ENCODE measurements around the gene STK17A. TPM values are rescaled to one million over a fixed set of nuclear protein-coding genes. Genes with fewer than 3 reads are reported as not detected.
A peak's percentile ranks its signal among the peaks of the same experiment; 100 is the strongest.

The STK17A gene
- total RNA-seq = 74.0 TPM
- 64.3 TPM for polyA plus RNA-seq
- long read RNA-seq, donor 1, transcript STK17A-201 (7 exons, 3,368 nt) = major isoform, 6 of 14 reads
- long read RNA-seq, donor 1, partial matches to known transcripts = 8 of 14 reads
- long read RNA-seq, donor 1, other reads (novel, unspliced or antisense) = 0 of 14 reads
- long read RNA-seq, donor 2 = 0 reads
- long read RNA-seq, donor 3, transcript STK17A-201 (7 exons, 3,368 nt) = major isoform, 30 of 69 reads
- long read RNA-seq, donor 3, partial matches to known transcripts = 37 of 69 reads
- long read RNA-seq, donor 3, other reads (novel, unspliced or antisense) = 0 of 69 reads
- long read RNA-seq, donor 4, transcript STK17A-201 (7 exons, 3,368 nt) = major isoform, 21 of 36 reads
- long read RNA-seq, donor 4, partial matches to known transcripts = 13 of 36 reads
- long read RNA-seq, donor 4, other reads (novel, unspliced or antisense) = 0 of 36 reads
- long read RNA-seq, donor 5, transcript STK17A-203 (2 exons, 2,267 nt) = minor isoform, 10 of 300 reads
- long read RNA-seq, donor 5, transcript STK17A-201 (7 exons, 3,368 nt) = major isoform, 62 of 300 reads
- long read RNA-seq, donor 5, partial matches to known transcripts = 179 of 300 reads
- long read RNA-seq, donor 5, other reads (novel, unspliced or antisense) = 49 of 300 reads
- long read RNA-seq, donor 6, transcript STK17A-201 (7 exons, 3,368 nt) = major isoform, 25 of 51 reads
- long read RNA-seq, donor 6, transcript STK17A-203 (2 exons, 2,267 nt) = minor isoform, 5 of 51 reads
- long read RNA-seq, donor 6, partial matches to known transcripts = 21 of 51 reads
- long read RNA-seq, donor 6, other reads (novel, unspliced or antisense) = 0 of 51 reads
- long read RNA-seq, donor 7, transcript STK17A-201 (7 exons, 3,368 nt) = major isoform, 52 of 228 reads
- long read RNA-seq, donor 7, partial matches to known transcripts = 155 of 228 reads
- long read RNA-seq, donor 7, other reads (novel, unspliced or antisense) = 17 of 228 reads
- long read RNA-seq, donor 8, transcript STK17A-201 (7 exons, 3,368 nt) = major isoform, 13 of 23 reads
- long read RNA-seq, donor 8, partial matches to known transcripts = 0 of 23 reads
- long read RNA-seq, donor 8, other reads (novel, unspliced or antisense) = 8 of 23 reads
- long read RNA-seq, donor 9, transcript STK17A-201 (7 exons, 3,368 nt) = major isoform, 17 of 25 reads
- long read RNA-seq, donor 9, partial matches to known transcripts = 7 of 25 reads
- long read RNA-seq, donor 9, other reads (novel, unspliced or antisense) = 0 of 25 reads
- long read RNA-seq, donor 10, transcript STK17A-201 (7 exons, 3,368 nt) = major isoform, 14 of 24 reads
- long read RNA-seq, donor 10, partial matches to known transcripts = 10 of 24 reads
- long read RNA-seq, donor 10, other reads (novel, unspliced or antisense) = 0 of 24 reads

GRCh38 chr7:43582503-43583423 is at the start of gene STK17A:
STK17A (plus strand) TSS chr7:43583108; CDS start chr7:43583244, 136 bp downstream.
- no peaks in the 10 kb centered on the region for H3K36me3 ChIP-seq (ENCODE audit: control insufficient read depth in 2 of 2, insufficient read depth in 2 of 2, low read length in 1 of 2)
- 2% methylated on average over 83 of the region's 83 CpGs for WGBS
- peaks cover 6 to 14% of the 10 kb centered on the region in 2 donors for H3K4me1 ChIP-seq (ENCODE audit: control insufficient read depth in 2 of 2, insufficient read depth in 2 of 2, low read length in 2 of 2)
- no peaks in the 10 kb centered on the region for H3K9me3 ChIP-seq (ENCODE audit: control insufficient read depth in 2 of 2, insufficient read depth in 1 of 2, low read length in 1 of 2)
- peak within 1 kb of the TSS; percentile 81 to 85 for H3K4me3 ChIP-seq (ENCODE audit: low read length in 2 of 2)
- H3K27me3 ChIP-seq (ENCODE audit: control insufficient read depth in 2 of 2, insufficient read depth in 1 of 2, low read length in 1 of 2) = no peaks in the 10 kb centered on the region
- peak; percentile 71 to 95 (median 91) for DNase-seq (ENCODE audit: low read depth in 6 of 9, low spot score in 9 of 9)
- peak within 1 kb of the TSS; percentile 93 to 97 for H3K27ac ChIP-seq (ENCODE audit: low read depth in 1 of 2, low read length in 1 of 2)

- Histone ChIP-seq H3K4me1 (ENCODE audit: control insufficient read depth in 2 of 2, insufficient read depth in 2 of 2, low read length in 2 of 2) (no peaks in the 10 kb centered on the region), H3K36me3 (ENCODE audit: control insufficient read depth in 2 of 2, insufficient read depth in 2 of 2, low read length in 1 of 2) (no peaks in the 10 kb centered on the region), H3K9me3 (ENCODE audit: control insufficient read depth in 2 of 2, insufficient read depth in 1 of 2, low read length in 1 of 2) (no peaks in the 10 kb centered on the region), H3K27me3 (ENCODE audit: control insufficient read depth in 2 of 2, insufficient read depth in 1 of 2, low read length in 1 of 2) (no peaks in the 10 kb centered on the region), H3K4me3 (ENCODE audit: low read length in 2 of 2) (no peak overlapping the region), H3K27ac (ENCODE audit: low read depth in 1 of 2, low read length in 1 of 2) (no peak overlapping the region)
- 92% methylated on average over 6 of the region's 6 CpGs for WGBS
- no peak for DNase-seq (ENCODE audit: low read depth in 6 of 9, low spot score in 9 of 9)
Observed at GRCh38 chr7:43533801-43534479, 49.0 kb upstream of the STK17A start.

- H3K36me3 ChIP-seq (ENCODE audit: control insufficient read depth in 2 of 2, insufficient read depth in 2 of 2, low read length in 1 of 2) = no peaks in the 10 kb centered on the region
- no peak overlapping the region for H3K4me3 ChIP-seq (ENCODE audit: low read length in 2 of 2)
- no peaks in the 10 kb centered on the region for H3K4me1 ChIP-seq (ENCODE audit: control insufficient read depth in 2 of 2, insufficient read depth in 2 of 2, low read length in 2 of 2)
- WGBS = 96% methylated on average over 4 of the region's 4 CpGs
- DNase-seq (ENCODE audit: low read depth in 6 of 9, low spot score in 9 of 9) = no peak
- H3K27me3 ChIP-seq (ENCODE audit: control insufficient read depth in 2 of 2, insufficient read depth in 1 of 2, low read length in 1 of 2) = no peaks in the 10 kb centered on the region
- no peak overlapping the region for H3K27ac ChIP-seq (ENCODE audit: low read depth in 1 of 2, low read length in 1 of 2)
- H3K9me3 ChIP-seq (ENCODE audit: control insufficient read depth in 2 of 2, insufficient read depth in 1 of 2, low read length in 1 of 2) = no peaks in the 10 kb centered on the region
Observed at GRCh38 chr7:43535031-43535451, 47.9 kb upstream of the STK17A start.

GRCh38 chr7:43535810-43536585 is 46.9 kb upstream of the STK17A start:
- Histone ChIP-seq H3K4me3 (ENCODE audit: low read length in 2 of 2) (no peak overlapping the region), H3K27me3 (ENCODE audit: control insufficient read depth in 2 of 2, insufficient read depth in 1 of 2, low read length in 1 of 2) (no peaks in the 10 kb centered on the region), H3K27ac (ENCODE audit: low read depth in 1 of 2, low read length in 1 of 2) (no peak overlapping the region), H3K4me1 (ENCODE audit: control insufficient read depth in 2 of 2, insufficient read depth in 2 of 2, low read length in 2 of 2) (no peaks in the 10 kb centered on the region), H3K36me3 (ENCODE audit: control insufficient read depth in 2 of 2, insufficient read depth in 2 of 2, low read length in 1 of 2) (no peaks in the 10 kb centered on the region), H3K9me3 (ENCODE audit: control insufficient read depth in 2 of 2, insufficient read depth in 1 of 2, low read length in 1 of 2) (no peaks in the 10 kb centered on the region)
- no peak for DNase-seq (ENCODE audit: low read depth in 6 of 9, low spot score in 9 of 9)
- WGBS = 92% methylated on average over 6 of the region's 6 CpGs

- Histone ChIP-seq H3K36me3 (ENCODE audit: control insufficient read depth in 2 of 2, insufficient read depth in 2 of 2, low read length in 1 of 2) (no peaks in the 10 kb centered on the region), H3K27ac (ENCODE audit: low read depth in 1 of 2, low read length in 1 of 2) (no peak overlapping the region), H3K4me1 (ENCODE audit: control insufficient read depth in 2 of 2, insufficient read depth in 2 of 2, low read length in 2 of 2) (no peaks in the 10 kb centered on the region), H3K9me3 (ENCODE audit: control insufficient read depth in 2 of 2, insufficient read depth in 1 of 2, low read length in 1 of 2) (no peaks in the 10 kb centered on the region), H3K27me3 (ENCODE audit: control insufficient read depth in 2 of 2, insufficient read depth in 1 of 2, low read length in 1 of 2) (no peaks in the 10 kb centered on the region), H3K4me3 (ENCODE audit: low read length in 2 of 2) (no peak overlapping the region)
- 94% methylated on average over 15 of the region's 15 CpGs for WGBS
- no peak for DNase-seq (ENCODE audit: low read depth in 6 of 9, low spot score in 9 of 9)
Observed at GRCh38 chr7:43536773-43537172, 46.1 kb upstream of the STK17A start.

- no peak for DNase-seq (ENCODE audit: low read depth in 6 of 9, low spot score in 9 of 9)
- Histone ChIP-seq H3K36me3 (ENCODE audit: control insufficient read depth in 2 of 2, insufficient read depth in 2 of 2, low read length in 1 of 2) (no peaks in the 10 kb centered on the region), H3K4me1 (ENCODE audit: control insufficient read depth in 2 of 2, insufficient read depth in 2 of 2, low read length in 2 of 2) (no peaks in the 10 kb centered on the region), H3K4me3 (ENCODE audit: low read length in 2 of 2) (no peak overlapping the region), H3K27me3 (ENCODE audit: control insufficient read depth in 2 of 2, insufficient read depth in 1 of 2, low read length in 1 of 2) (no peaks in the 10 kb centered on the region), H3K9me3 (ENCODE audit: control insufficient read depth in 2 of 2, insufficient read depth in 1 of 2, low read length in 1 of 2) (no peaks in the 10 kb centered on the region), H3K27ac (ENCODE audit: low read depth in 1 of 2, low read length in 1 of 2) (no peak overlapping the region)
- WGBS = 92% methylated on average over 9 of the region's 9 CpGs
Observed at GRCh38 chr7:43537765-43538403, 45.0 kb upstream of the STK17A start.

- Histone ChIP-seq H3K27ac (ENCODE audit: low read depth in 1 of 2, low read length in 1 of 2) (no peak overlapping the region), H3K27me3 (ENCODE audit: control insufficient read depth in 2 of 2, insufficient read depth in 1 of 2, low read length in 1 of 2) (no peaks in the 10 kb centered on the region), H3K36me3 (ENCODE audit: control insufficient read depth in 2 of 2, insufficient read depth in 2 of 2, low read length in 1 of 2) (no peaks in the 10 kb centered on the region), H3K4me3 (ENCODE audit: low read length in 2 of 2) (no peak overlapping the region), H3K4me1 (ENCODE audit: control insufficient read depth in 2 of 2, insufficient read depth in 2 of 2, low read length in 2 of 2) (no peaks in the 10 kb centered on the region), H3K9me3 (ENCODE audit: control insufficient read depth in 2 of 2, insufficient read depth in 1 of 2, low read length in 1 of 2) (no peaks in the 10 kb centered on the region)
- no peak for DNase-seq (ENCODE audit: low read depth in 6 of 9, low spot score in 9 of 9)
- WGBS = 95% methylated on average over 4 of the region's 4 CpGs
Observed at GRCh38 chr7:43538404-43538771, 44.5 kb upstream of the STK17A start.
